H1 (cell line): ENCODE results near the gene FAM161A. TPM values are rescaled to one million over a fixed set of nuclear protein-coding genes. Genes with fewer than 3 reads are reported as not detected.
"Not testable (repeated sequence)": the region's sequence is repeated elsewhere in the genome, so short reads cannot be mapped to it uniquely, and the experiment has no call there.

Experiments used
- CTCF ChIA-PET: fragments of 300-600 bp; sonication (Branson Sonifier 250); formaldehyde crosslinking; loops from one replicate; lab custom pipeline; 2021; ENCODE audit not compliant: partially characterized antibody; lab: Charles Lee
- POLR2A ChIA-PET: fragments of 300-600 bp; sonication (Branson Sonifier 250); formaldehyde crosslinking; loops from one replicate; lab custom pipeline; 2021; ENCODE audit warnings: inconsistent platforms; ENCODE audit not compliant: partially characterized antibody; lab: Charles Lee
- DNase-seq, 2 experiments: peaks; one replicate each; pipeline versions ENCODE4 v3.0.0 to v3.0.0-alpha.2; 2010 to 2022; ENCODE audit warnings: low spot score in 2 of 2, low read depth in 1 of 2, mixed read lengths in 1 of 2
- FAIRE-seq: peaks from 2 replicates; lab custom pipeline; 2011; peaks lifted over from hg19 to GRCh38; lab: Jason Lieb, UNC
- H2AFZ ChIP-seq: 2 replicates; pipeline ENCODE4 v1.8.1; 2012; ENCODE audit warnings: low read length, inconsistent platforms
- H2AK5ac ChIP-seq: 2 replicates; pipeline ENCODE4 v1.6.1; 2013; ENCODE audit warnings: low read depth, low read length
- H2BK120ac ChIP-seq: replicated peaks from 2 replicates; pipeline ENCODE3; 2013; ENCODE audit warnings: low read depth, low read length, inconsistent platforms
- H2BK12ac ChIP-seq: 2 replicates; pipeline ENCODE4 v1.6.1; 2013; ENCODE audit warnings: low read depth, low read length
- H2BK15ac ChIP-seq: 2 replicates; pipeline ENCODE4 v1.6.1; 2013; ENCODE audit warnings: low read length
- H2BK20ac ChIP-seq: 2 replicates; pipeline ENCODE4 v1.6.1; 2013; ENCODE audit warnings: low read length
- H2BK5ac ChIP-seq: 2 replicates; pipeline ENCODE4 v1.6.1; 2013; ENCODE audit warnings: low read depth, low read length
- H3K14ac ChIP-seq: 2 replicates; pipeline ENCODE4 v1.6.1; 2013; ENCODE audit warnings: inconsistent platforms; ENCODE audit not compliant: insufficient read length
- H3K18ac ChIP-seq: 2 replicates; pipeline ENCODE4 v1.6.1; 2013; ENCODE audit warnings: low read length; ENCODE audit errors: extremely low read depth
- H3K23ac ChIP-seq: 2 replicates; pipeline ENCODE4 v1.6.1; 2013; ENCODE audit warnings: inconsistent platforms; ENCODE audit not compliant: insufficient read length
- H3K23me2 ChIP-seq: 2 replicates; pipeline ENCODE4 v1.6.1; 2013; ENCODE audit warnings: low read depth, low read length
- H3K27ac ChIP-seq: 2 replicates; pipeline ENCODE4 v1.6.1; 2011; ENCODE audit warnings: low read depth, low read length, inconsistent platforms
- H3K27me3 ChIP-seq, 4 experiments: replicated peaks in 1 of 4; 1 replicate in 1 of 4; 2 replicates in 3 of 4; pipeline versions ENCODE4 v1.6.1 to v1.8.1; 2011 to 2013; ENCODE audit warnings: low read length in 3 of 4, mild to moderate bottlenecking in 3 of 4, inconsistent platforms in 2 of 4, mixed read lengths in 2 of 4, moderate library complexity in 1 of 4; ENCODE audit not compliant: control insufficient read depth in 3 of 4, insufficient read depth in 3 of 4; ENCODE audit errors: extremely low read depth in 1 of 4
- H3K36me3 ChIP-seq, 4 experiments: 2 replicates each; pipeline versions ENCODE4 v1.6.1 to v1.8.1; 2011 to 2013; ENCODE audit warnings: mild to moderate bottlenecking in 4 of 4, low read length in 3 of 4, moderate library complexity in 2 of 4, control low read depth in 1 of 4, inconsistent platforms in 1 of 4; ENCODE audit not compliant: insufficient read depth in 4 of 4, control insufficient read depth in 2 of 4
- H3K4ac ChIP-seq: replicated peaks from 2 replicates; pipeline ENCODE3; 2013; ENCODE audit warnings: low read length, low read depth, mixed read lengths, inconsistent platforms; ENCODE audit not compliant: insufficient read length
- H3K4me1 ChIP-seq, 4 experiments: replicated peaks in 1 of 4; 1 replicate in 1 of 4; 2 replicates in 3 of 4; pipeline versions ENCODE4 v1.6.1 to v1.8.1; 2011 to 2013; ENCODE audit warnings: low read length in 3 of 4, inconsistent platforms in 2 of 4, mixed read lengths in 1 of 4; ENCODE audit not compliant: insufficient read depth in 4 of 4, control insufficient read depth in 3 of 4
- H3K4me2 ChIP-seq, 2 experiments: 2 replicates each; pipeline versions ENCODE4 v1.6.1 to v1.8.1; 2011 to 2013; ENCODE audit warnings: low read depth in 2 of 2, low read length in 2 of 2, control low read depth in 1 of 2, inconsistent platforms in 1 of 2, mild to moderate bottlenecking in 1 of 2; ENCODE audit not compliant: insufficient read depth in 1 of 2
- H3K4me3 ChIP-seq, 4 experiments: fragments of 200-600, 300-600 bp in 1 of 4; sonication (generic), shearing (Covaris generic), sonication (Bioruptor Twin) in 1 of 4; 2 replicates each; pipeline versions ENCODE4 v1.5.1 to v1.8.1; 2011 to 2016; ENCODE audit warnings: low read length in 4 of 4, low read depth in 3 of 4, control low read depth in 2 of 4, inconsistent platforms in 2 of 4, mild to moderate bottlenecking in 2 of 4, mixed read lengths in 1 of 4, moderate library complexity in 1 of 4; ENCODE audit not compliant: insufficient read depth in 2 of 4; ENCODE audit errors: extremely low read depth in 1 of 4
- H3K56ac ChIP-seq: replicated peaks from 2 replicates; pipeline ENCODE3; 2013; ENCODE audit warnings: low read depth, mild to moderate bottlenecking, mixed read lengths, low read length, inconsistent platforms; ENCODE audit not compliant: insufficient read length
- H3K79me1 ChIP-seq: 2 replicates; pipeline ENCODE4 v1.6.1; 2013; ENCODE audit warnings: low read depth, low read length, control low read depth
- H3K79me2 ChIP-seq, 2 experiments: 2 replicates each; pipeline versions ENCODE4 v1.6.1 to v1.8.1; 2012 to 2013; ENCODE audit warnings: low read length in 2 of 2, mild to moderate bottlenecking in 2 of 2, inconsistent platforms in 1 of 2; ENCODE audit not compliant: insufficient read depth in 2 of 2, control insufficient read depth in 1 of 2
- H3K9ac ChIP-seq, 4 experiments: replicated peaks in 1 of 4; 1 replicate in 1 of 4; 2 replicates in 3 of 4; pipeline versions ENCODE4 v1.6.1 to v1.8.1; 2011 to 2013; ENCODE audit warnings: low read depth in 3 of 4, low read length in 3 of 4, control low read depth in 2 of 4, mild to moderate bottlenecking in 2 of 4, moderate library complexity in 2 of 4, inconsistent platforms in 1 of 4; ENCODE audit errors: extremely low read depth in 1 of 4
- H3K9me3 ChIP-seq, 2 experiments: 2 replicates each; pipeline versions ENCODE4 v1.6.1 to v1.8.1; 2012 to 2013; ENCODE audit warnings: mild to moderate bottlenecking in 2 of 2, moderate library complexity in 2 of 2, control low read depth in 1 of 2, inconsistent platforms in 1 of 2, low read depth in 1 of 2, low read length in 1 of 2, mixed read lengths in 1 of 2; ENCODE audit not compliant: insufficient read depth in 2 of 2
- H4K20me1 ChIP-seq, 2 experiments: replicated peaks in 1 of 2; 2 replicates each; pipeline versions ENCODE3 to v1.8.1; 2011 to 2013; ENCODE audit warnings: inconsistent platforms in 2 of 2, low read length in 2 of 2, mild to moderate bottlenecking in 1 of 2; ENCODE audit not compliant: insufficient read depth in 2 of 2, control insufficient read depth in 1 of 2
- H4K5ac ChIP-seq: 2 replicates; pipeline ENCODE4 v1.6.1; 2013; ENCODE audit warnings: low read length, low read depth, mixed read lengths, inconsistent platforms; ENCODE audit not compliant: insufficient read length
- H4K8ac ChIP-seq: 2 replicates; pipeline ENCODE4 v1.8.0; 2013; ENCODE audit warnings: mild to moderate bottlenecking, moderate library complexity, low read length, inconsistent platforms; ENCODE audit not compliant: insufficient read depth; ENCODE audit errors: extremely low read depth
- H4K91ac ChIP-seq: replicated peaks from 2 replicates; pipeline ENCODE3; 2013; ENCODE audit warnings: low read length, mixed read lengths, inconsistent platforms; ENCODE audit not compliant: insufficient read length
- BACH1 ChIP-seq: IDR thresholded peaks from 2 replicates; pipeline ENCODE4 v1.6.1; 2012; ENCODE audit warnings: low read length, improper control_type of control experiment
- WGBS, 2 experiments: shearing (Covaris generic) in 1 of 2; methylation state at CpG; one replicate each; pipeline versions ENCODE4 v1.1.6 to v1.1.7; 2013 to 2015; ENCODE audit warnings: low lambda C conversion rate in 2 of 2, mixed read lengths in 2 of 2, inconsistent platforms in 1 of 2, low coverage in 1 of 2, missing lambda C conversion rate in 1 of 2; ENCODE audit not compliant: insufficient replicate concordance in 2 of 2, insufficient coverage in 1 of 2, insufficient read length in 1 of 2; ENCODE audit errors: extremely low coverage in 1 of 2, missing lambda C conversion rate in 1 of 2; 5-methylcytosine and 5-hydroxymethylcytosine counted together
- polyA plus RNA-seq, 7 experiments: library from polyadenylated mRNA; depleted of rRNA in 3 of 7; stranded (reverse) in 5 of 7; unstranded in 2 of 7; fragments of >200 nt in 5 of 7; fragments of 200-250 nt in 2 of 7; gene quantifications; 1 replicate in 5 of 7; 2 replicates in 1 of 7; 4 replicates in 1 of 7; pipeline versions ENCODE4 v1.2.1 to v1.2.3, GENCODE V29; 2011 to 2013; ENCODE audit warnings: missing spikeins in 2 of 7, mixed read lengths in 2 of 7
- total RNA-seq: library from RNA; stranded (reverse); fragmentation: NEBNext Ultra II Directional; extraction: Animal tissue kit (Norgen Biotek cat#: 25700); gene quantifications from 2 replicates; pipeline ENCODE4 v1.2.1, GENCODE V29; 2021

The FAM161A gene
- total and polyA plus RNA-seq, 2 of the 8 experiments (the other 6 are each of a cell fraction or from before 2014, with no cell fraction given), result 1.6 to 9.7 TPM

DNA sequence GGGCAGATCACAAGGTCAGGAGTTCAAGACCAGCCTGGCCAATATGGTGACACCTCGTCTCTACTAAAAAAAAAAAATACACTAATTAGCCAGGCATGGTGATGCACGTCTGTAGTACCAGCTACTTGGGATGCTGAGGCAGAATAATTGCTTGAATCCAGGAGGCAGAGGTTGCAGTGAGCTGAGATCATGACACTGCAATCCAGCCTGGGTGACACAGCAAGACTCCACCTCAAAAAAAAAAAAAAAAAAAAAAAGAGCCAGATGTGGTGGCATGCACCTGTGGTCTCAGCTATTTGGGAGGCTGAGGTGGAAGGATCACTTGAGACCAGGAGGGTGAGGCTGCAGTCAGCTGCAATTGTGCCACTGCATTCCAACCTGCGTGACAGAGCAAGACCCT lies 40.5 kb downstream of the FAM161A start:
- not testable (repeated sequence) for H3K23ac ChIP-seq, H3K4me2 ChIP-seq, H3K79me1 ChIP-seq, DNase-seq, H3K79me2 ChIP-seq, H4K8ac ChIP-seq, H3K4me3 ChIP-seq, H3K27me3 ChIP-seq, H3K9me3 ChIP-seq, H4K5ac ChIP-seq, H2BK5ac ChIP-seq, H3K23me2 ChIP-seq, H3K14ac ChIP-seq, H2BK120ac ChIP-seq, H4K91ac ChIP-seq, H3K27ac ChIP-seq, H3K4ac ChIP-seq, FAIRE-seq, H3K36me3 ChIP-seq, H3K9ac ChIP-seq, H2BK12ac ChIP-seq, H2BK20ac ChIP-seq, H3K18ac ChIP-seq, H3K4me1 ChIP-seq, H3K56ac ChIP-seq, H2BK15ac ChIP-seq, H2AK5ac ChIP-seq, H4K20me1 ChIP-seq, H2AFZ ChIP-seq
- ChIA-PET CTCF (interaction anchor here (0.6 to 2.1 kb wide), 3 partner anchors 21 to 698 kb away, joined by 3 to 5 read pairs (median 4); no protein-coding TSS in a partner anchor), POLR2A (interaction anchor here (0.7 kb wide), 1 partner anchor 600 kb away, joined by 3 read pairs; no protein-coding TSS in a partner anchor)
- 94% methylated on average over 2 of the region's 3 CpGs; no CpG with 5 or more reads in 1 of the 2 experiments for WGBS, 2 experiments
- 0 out of 2 replicates have a peak, but pooled peaks have one; percentile 25 for TF ChIP-seq BACH1
